Neural cell (in vitro differentiated cells): ENCODE measurements around the gene FCGR3A.
"Not testable (repeated sequence)": the region's sequence is repeated elsewhere in the genome, so short reads cannot be mapped to it uniquely, and the experiment has no call there.

Source experiments
- CTCF ChIP-seq: fragments of 450-650 bp; IDR thresholded peaks from 2 replicates; pipeline ENCODE4 v1.5.1; 2014; ENCODE audit warnings: antibody characterized with exemption, mild to moderate bottlenecking, moderate library complexity; ENCODE audit not compliant: poor library complexity, severe bottlenecking
- EZH2 ChIP-seq: fragments of 200-600, 300-800 bp; shearing (Covaris generic), sonication (generic); IDR thresholded peaks from 2 replicates; pipeline ENCODE4 v1.6.1; 2014; ENCODE audit warnings: antibody characterized with exemption, low read length, borderline replicate concordance, mild to moderate bottlenecking; ENCODE audit not compliant: insufficient read depth, poor library complexity, severe bottlenecking
- POLR2AphosphoS5 ChIP-seq: IDR thresholded peaks from 2 replicates; pipeline ENCODE4 v1.6.1; 2012
- REST ChIP-seq: IDR thresholded peaks from 2 replicates; pipeline ENCODE4 v1.6.1; 2012; ENCODE audit warnings: borderline replicate concordance
- TAF1 ChIP-seq: IDR thresholded peaks from 2 replicates; pipeline ENCODE4 v1.6.1; 2012; ENCODE audit warnings: low read depth

GRCh38 chr1:161556990-161557389, 7.4 kb upstream of the FCGR3A start:
- not testable (repeated sequence) for TF ChIP-seq CTCF, REST, EZH2, TAF1, POLR2AphosphoS5
